ENCODE results near the gene ACAP2.
"Not testable (repeated sequence)": the region's sequence is repeated elsewhere in the genome, so short reads cannot be mapped to it uniquely, and the experiment has no call there.

The ACAP2 gene

DNA sequence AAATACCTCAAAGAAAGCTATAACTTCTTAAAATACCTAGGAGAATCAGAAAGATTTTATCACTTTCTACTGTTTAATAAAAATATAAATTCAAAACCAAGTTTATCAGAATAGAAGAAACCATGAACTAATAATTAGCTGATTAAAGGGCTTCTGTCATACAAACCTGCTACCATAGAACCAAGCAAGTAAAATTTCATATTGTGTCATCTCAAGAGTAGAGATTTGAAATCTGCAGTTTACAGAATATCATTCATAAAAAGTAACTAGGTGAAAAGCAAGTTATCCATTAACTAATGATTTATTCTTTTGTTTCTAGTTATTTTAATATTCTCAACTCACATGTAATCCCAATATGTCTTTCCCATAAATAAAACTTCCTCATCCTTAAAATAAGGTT, 135.1 kb downstream of the ACAP2 start:
- no peak for DNase-seq (ENCODE audit: insufficient read length, low spot score)
- no peak for FAIRE-seq
- TF ChIP-seq POU2F2 (IDR thresholded peaks at IDR 0.05; ENCODE audit: low read depth, low read length) (no peak), PAX5 (IDR thresholded peaks at IDR 0.05; ENCODE audit: insufficient read depth, low read length, severe bottlenecking) (no peak), POLR2A (IDR thresholded peaks at IDR 0.05; ENCODE audit: low read depth, low read length) (no peak), SPI1 (IDR thresholded peaks at IDR 0.05; ENCODE audit: low read depth, low read length) (no peak), TAF1 (IDR thresholded peaks at IDR 0.05; ENCODE audit: low read depth, low read length) (no peak), POLR2AphosphoS5 (IDR thresholded peaks at IDR 0.05; ENCODE audit: low read depth, low read length) (no peak)

DNA sequence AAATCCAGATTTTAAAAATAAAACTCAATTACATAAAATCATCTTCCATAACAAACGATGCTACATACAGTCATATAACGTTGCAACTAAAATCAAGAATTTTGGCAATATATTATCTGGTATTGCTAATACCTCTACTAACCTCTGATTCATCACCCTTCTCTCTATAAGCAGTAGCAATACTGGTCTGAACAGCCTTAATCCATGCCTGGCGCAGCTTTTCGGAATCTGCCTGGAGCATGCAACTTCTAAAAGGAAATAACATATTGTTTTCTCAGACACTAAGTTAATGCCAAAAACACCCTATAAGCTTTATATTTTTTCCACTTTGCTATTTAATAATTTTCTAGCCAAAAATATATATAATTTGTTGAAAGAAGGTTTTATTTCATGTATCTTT, 136.5 kb downstream of the ACAP2 start:
- FAIRE-seq = no peak
- DNase-seq (ENCODE audit: insufficient read length, low spot score) = no peak
- TF ChIP-seq PAX5 (IDR thresholded peaks at IDR 0.05; ENCODE audit: insufficient read depth, low read length, severe bottlenecking) (no peak), POLR2A (IDR thresholded peaks at IDR 0.05; ENCODE audit: low read depth, low read length) (no peak), POU2F2 (IDR thresholded peaks at IDR 0.05; ENCODE audit: low read depth, low read length) (no peak)

DNA sequence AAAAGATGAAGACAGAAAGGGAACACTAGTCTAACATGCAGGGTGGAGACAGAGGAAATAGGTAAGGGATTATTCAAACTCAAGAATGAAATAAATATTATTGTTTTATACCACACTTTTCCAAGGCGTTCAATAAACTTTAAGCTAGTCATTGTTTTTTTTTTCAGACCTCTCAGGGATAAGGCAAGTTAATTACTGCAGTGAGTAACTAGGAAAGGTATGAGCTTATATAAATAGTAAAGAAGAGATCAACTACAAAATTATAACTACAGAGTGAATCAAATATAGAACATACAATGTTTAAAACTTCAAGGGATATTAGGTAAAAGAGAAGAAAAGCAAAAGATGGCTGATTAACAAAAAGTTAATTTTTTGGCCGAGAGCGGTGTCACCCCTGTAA, 140.4 kb downstream of the ACAP2 start:
- FAIRE-seq (no peak), DNase-seq (ENCODE audit: insufficient read length, low spot score) (no peak)

DNA sequence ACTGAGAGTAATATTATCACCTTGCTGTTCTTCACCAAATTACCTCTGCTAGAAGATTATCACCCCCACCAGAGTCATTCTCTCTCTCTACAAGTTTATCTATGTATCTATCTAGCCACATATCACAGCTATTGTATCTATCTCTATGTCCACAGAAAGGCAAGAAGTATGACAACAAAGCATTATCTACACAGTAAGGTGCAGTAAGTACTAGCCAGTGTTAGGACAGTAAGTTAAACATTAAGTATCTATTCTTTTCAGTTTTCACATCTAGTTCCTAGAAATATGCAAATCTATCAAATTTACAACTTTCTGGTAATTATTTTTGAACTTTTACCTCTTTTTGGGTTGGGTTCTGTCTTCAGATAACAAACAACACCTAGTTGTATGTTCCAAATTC, 145.4 kb downstream of the ACAP2 start:
- FAIRE-seq = peak; percentile 26
- TF ChIP-seq POU2F2 (IDR thresholded peaks at IDR 0.05; ENCODE audit: low read depth, low read length) = no peak
- no peak for TF ChIP-seq POLR2A (IDR thresholded peaks at IDR 0.05; ENCODE audit: low read depth, low read length)
- TF ChIP-seq TAF1 (IDR thresholded peaks at IDR 0.05; ENCODE audit: low read depth, low read length) = no peak
- no peak for TF ChIP-seq PAX5 (IDR thresholded peaks at IDR 0.05; ENCODE audit: insufficient read depth, low read length, severe bottlenecking)
- TF ChIP-seq SPI1 (IDR thresholded peaks at IDR 0.05; ENCODE audit: low read depth, low read length) = no peak
- TF ChIP-seq POLR2AphosphoS5 (IDR thresholded peaks at IDR 0.05; ENCODE audit: low read depth, low read length) = no peak
- DNase-seq (ENCODE audit: insufficient read length, low spot score) = no peak

More for the DNA sequence above, 140.4 kb downstream of the ACAP2 start:
- TF ChIP-seq SPI1 (IDR thresholded peaks at IDR 0.05; ENCODE audit: low read depth, low read length) = no peak
- no peak for TF ChIP-seq TAF1 (IDR thresholded peaks at IDR 0.05; ENCODE audit: low read depth, low read length)
- TF ChIP-seq POLR2A (IDR thresholded peaks at IDR 0.05; ENCODE audit: low read depth, low read length) = no peak
- no peak for TF ChIP-seq PAX5 (IDR thresholded peaks at IDR 0.05; ENCODE audit: insufficient read depth, low read length, severe bottlenecking)
- TF ChIP-seq POU2F2 (IDR thresholded peaks at IDR 0.05; ENCODE audit: low read depth, low read length) = no peak
- TF ChIP-seq POLR2AphosphoS5 (IDR thresholded peaks at IDR 0.05; ENCODE audit: low read depth, low read length) = no peak

DNA sequence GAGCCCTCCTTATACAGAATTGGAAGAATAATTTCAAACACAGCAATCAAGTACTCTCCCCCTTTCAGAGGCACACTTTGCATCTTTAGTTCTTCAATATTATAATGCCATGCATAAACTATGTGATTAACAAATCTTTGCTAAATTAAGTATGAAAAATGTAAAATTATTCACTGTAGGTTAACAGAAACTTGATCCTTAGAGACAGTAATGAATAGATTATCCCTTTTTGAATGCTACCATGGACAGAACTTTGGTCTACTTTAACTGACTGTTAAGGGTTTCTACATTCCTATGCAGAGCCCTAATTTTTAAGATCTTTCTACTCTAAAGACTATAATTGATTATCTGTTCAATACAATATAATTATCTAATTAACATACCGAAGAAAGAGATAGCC, 146.2 kb downstream of the ACAP2 start:
- TF ChIP-seq PAX5 (IDR thresholded peaks at IDR 0.05; ENCODE audit: insufficient read depth, low read length, severe bottlenecking) (no peak), POLR2AphosphoS5 (IDR thresholded peaks at IDR 0.05; ENCODE audit: low read depth, low read length) (no peak), SPI1 (IDR thresholded peaks at IDR 0.05; ENCODE audit: low read depth, low read length) (no peak), POU2F2 (IDR thresholded peaks at IDR 0.05; ENCODE audit: low read depth, low read length) (no peak), TAF1 (IDR thresholded peaks at IDR 0.05; ENCODE audit: low read depth, low read length) (no peak), POLR2A (IDR thresholded peaks at IDR 0.05; ENCODE audit: low read depth, low read length) (no peak)
- no peak for FAIRE-seq

DNA sequence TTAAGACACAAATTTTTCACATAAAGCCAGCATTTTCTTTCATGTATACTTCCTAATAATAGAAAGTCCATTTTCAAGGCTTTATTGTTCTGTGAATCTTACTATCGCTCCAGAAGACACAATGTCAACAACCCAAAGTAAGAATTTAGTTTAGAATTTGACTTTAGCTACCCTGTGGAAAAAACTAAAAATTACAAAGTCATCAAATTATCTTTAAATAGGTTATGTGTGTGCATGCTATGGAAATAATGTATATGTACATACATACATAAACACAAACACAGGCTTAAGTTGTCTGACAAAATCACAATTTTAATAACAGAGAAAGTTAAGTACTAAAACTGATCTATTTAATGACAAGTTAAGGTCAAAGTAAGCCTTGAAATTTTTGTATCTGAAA, 151.7 kb downstream of the ACAP2 start:
- FAIRE-seq = no peak
- no peak for DNase-seq (ENCODE audit: insufficient read length, low spot score)
- TF ChIP-seq PAX5 (IDR thresholded peaks at IDR 0.05; ENCODE audit: insufficient read depth, low read length, severe bottlenecking) (no peak), POLR2A (IDR thresholded peaks at IDR 0.05; ENCODE audit: low read depth, low read length) (no peak), POU2F2 (IDR thresholded peaks at IDR 0.05; ENCODE audit: low read depth, low read length) (no peak), POLR2AphosphoS5 (IDR thresholded peaks at IDR 0.05; ENCODE audit: low read depth, low read length) (no peak), SPI1 (IDR thresholded peaks at IDR 0.05; ENCODE audit: low read depth, low read length) (no peak), TAF1 (IDR thresholded peaks at IDR 0.05; ENCODE audit: low read depth, low read length) (no peak)

More for the DNA sequence above, 146.2 kb downstream of the ACAP2 start:
- no peak for DNase-seq (ENCODE audit: insufficient read length, low spot score)

DNA sequence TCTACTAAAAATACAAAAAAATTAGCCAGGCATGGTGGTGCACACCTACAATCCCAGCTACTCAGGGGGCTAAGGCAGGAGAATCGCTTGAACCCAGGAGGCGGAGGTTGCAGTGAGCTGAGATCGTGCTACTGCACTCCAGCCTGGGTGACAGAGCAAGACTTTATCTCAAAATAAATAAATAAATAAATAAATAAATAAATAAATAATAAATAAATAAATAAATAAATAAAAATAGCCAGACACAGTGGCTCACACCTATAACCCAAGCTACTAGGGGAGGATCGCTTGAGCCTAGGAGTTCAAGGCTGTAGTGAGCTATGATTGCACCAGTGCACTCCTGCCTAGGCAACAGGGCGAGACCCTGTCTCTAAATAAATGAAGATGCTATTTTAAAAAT, 152.2 kb downstream of the ACAP2 start:
- not testable (repeated sequence) for DNase-seq (ENCODE audit: insufficient read length, low spot score); FAIRE-seq

DNA sequence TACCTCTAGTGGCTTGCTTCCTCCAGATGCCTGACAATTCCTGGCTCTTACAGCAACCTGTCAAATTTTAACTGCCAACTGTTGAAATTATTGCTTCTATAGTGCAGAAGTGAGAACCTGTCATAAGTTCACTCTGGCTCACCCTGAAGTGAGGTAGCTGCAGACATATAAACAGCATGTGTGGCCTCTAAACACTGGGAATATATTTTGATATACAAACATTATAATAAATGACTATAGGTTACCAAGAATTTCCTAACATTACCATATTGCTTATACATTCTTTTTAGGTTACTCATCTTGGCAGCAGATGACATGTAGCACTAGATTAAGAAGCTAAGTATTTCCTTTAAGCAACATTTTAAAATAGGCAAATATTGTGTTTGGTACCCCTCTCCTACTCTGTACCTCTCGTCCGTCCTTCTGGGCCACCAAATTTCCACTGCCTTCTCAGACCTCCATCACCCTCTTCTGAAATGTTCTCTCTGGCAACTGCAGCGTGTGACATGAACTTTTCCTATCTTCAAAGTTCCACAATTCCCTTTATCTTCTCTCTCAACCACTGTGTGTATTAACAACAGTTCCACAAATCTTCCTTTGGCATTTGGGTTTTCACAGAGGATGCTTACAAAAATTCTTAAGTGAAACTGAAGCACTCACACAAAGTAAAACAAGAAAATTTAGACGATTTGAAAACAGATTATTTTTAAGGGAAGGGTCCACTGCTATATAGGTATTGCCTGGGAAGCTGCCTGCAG, 156.5 kb downstream of the ACAP2 start:
- DNase-seq (ENCODE audit: insufficient read length, low spot score) (no peak), FAIRE-seq (no peak)

DNA sequence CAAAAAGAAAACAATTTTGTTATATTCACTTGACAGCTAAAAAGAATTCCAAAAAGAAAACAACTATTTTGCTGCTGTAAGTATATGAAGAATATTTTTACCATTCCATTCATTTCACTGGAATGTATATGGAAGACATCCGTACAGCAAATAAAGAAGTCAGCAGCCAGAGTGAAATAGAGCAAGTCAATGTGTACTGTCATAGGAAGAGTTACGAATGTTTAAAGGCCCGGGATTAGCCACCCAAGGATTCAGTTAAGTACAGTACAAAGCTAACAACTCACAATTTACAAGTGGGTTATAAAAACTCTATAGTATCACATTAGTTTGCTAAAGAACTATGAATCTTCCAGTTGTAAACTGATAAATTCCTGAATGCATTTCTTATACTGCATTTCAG, 157.4 kb downstream of the ACAP2 start:
- DNase-seq (ENCODE audit: insufficient read length, low spot score) = no peak
- no peak for FAIRE-seq
- TF ChIP-seq PAX5 (IDR thresholded peaks at IDR 0.05; ENCODE audit: insufficient read depth, low read length, severe bottlenecking) = no peak
- no peak for TF ChIP-seq POU2F2 (IDR thresholded peaks at IDR 0.05; ENCODE audit: low read depth, low read length)
- no peak for TF ChIP-seq POLR2A (IDR thresholded peaks at IDR 0.05; ENCODE audit: low read depth, low read length)
- no peak for TF ChIP-seq TAF1 (IDR thresholded peaks at IDR 0.05; ENCODE audit: low read depth, low read length)
- TF ChIP-seq SPI1 (IDR thresholded peaks at IDR 0.05; ENCODE audit: low read depth, low read length) = no peak
- no peak for TF ChIP-seq POLR2AphosphoS5 (IDR thresholded peaks at IDR 0.05; ENCODE audit: low read depth, low read length)

More for the DNA sequence above, 156.5 kb downstream of the ACAP2 start:
- TF ChIP-seq PAX5 (IDR thresholded peaks at IDR 0.05; ENCODE audit: insufficient read depth, low read length, severe bottlenecking) (no peak), POLR2A (IDR thresholded peaks at IDR 0.05; ENCODE audit: low read depth, low read length) (no peak), SPI1 (IDR thresholded peaks at IDR 0.05; ENCODE audit: low read depth, low read length) (no peak), POU2F2 (IDR thresholded peaks at IDR 0.05; ENCODE audit: low read depth, low read length) (no peak), TAF1 (IDR thresholded peaks at IDR 0.05; ENCODE audit: low read depth, low read length) (no peak), POLR2AphosphoS5 (IDR thresholded peaks at IDR 0.05; ENCODE audit: low read depth, low read length) (no peak)

DNA sequence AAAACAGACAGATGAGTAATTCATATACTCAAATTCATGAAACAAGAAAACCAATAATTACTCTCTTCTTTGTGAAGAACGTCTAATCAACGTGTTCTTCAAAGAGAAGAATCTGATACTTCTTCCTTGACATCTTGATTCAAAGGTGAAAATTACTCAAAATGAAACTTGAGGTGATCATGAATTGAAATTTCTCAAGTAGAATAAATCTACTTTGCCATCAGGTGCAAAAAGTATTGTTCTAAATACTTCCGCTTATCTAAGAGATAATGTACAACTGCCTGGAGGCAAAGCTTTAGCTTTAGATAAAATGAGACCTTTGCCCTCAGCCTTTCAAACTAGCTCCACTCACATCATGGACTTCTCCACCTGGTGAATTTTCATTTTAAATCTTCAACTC, 158.0 kb downstream of the ACAP2 start:
- FAIRE-seq (no peak), DNase-seq (ENCODE audit: insufficient read length, low spot score) (no peak)
- TF ChIP-seq POLR2AphosphoS5 (IDR thresholded peaks at IDR 0.05; ENCODE audit: low read depth, low read length) (no peak), POLR2A (IDR thresholded peaks at IDR 0.05; ENCODE audit: low read depth, low read length) (no peak)

Measured in GM12891 (cell line).